HG03558 (cell line): ENCODE data around the gene PLA2G7.
A peak's percentile ranks its signal among the peaks of the same experiment; 100 is the strongest.
"Not testable (repeated sequence)": the region's sequence is repeated elsewhere in the genome, so short reads cannot be mapped to it uniquely, and the experiment has no call there.

Experiments
- ATAC-seq: cut with Tn5 transposase; IDR thresholded peaks from one replicate; pipeline ENCODE4 v1.9.1; 2021; ENCODE audit warnings: moderate number of reproducible peaks; ENCODE audit not compliant: unreplicated experiment; ENCODE audit errors: extremely low read depth

The PLA2G7 gene

DNA sequence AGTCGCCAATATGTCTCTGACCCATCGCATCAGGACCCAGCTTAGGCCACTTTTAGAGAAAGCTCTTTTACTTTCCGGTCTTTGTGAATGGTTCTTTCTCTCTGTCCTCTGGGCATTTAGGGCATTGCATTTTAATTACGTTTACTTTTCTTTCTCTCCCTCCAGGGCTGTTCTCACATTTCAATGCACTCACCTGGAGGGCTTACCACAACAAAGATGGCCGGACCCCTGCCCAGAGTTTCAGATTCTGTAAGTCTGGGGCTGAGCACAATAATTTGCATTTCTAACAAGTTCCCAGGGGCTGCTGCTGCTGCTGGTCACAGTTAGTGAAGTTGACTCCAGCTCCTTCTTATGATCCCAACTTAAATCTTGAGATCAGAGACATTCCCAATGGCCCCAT, 14.6 kb upstream of the PLA2G7 start:
- ATAC-seq: no peak

- ATAC-seq: no peak
These were observed 13.8 kb upstream of the PLA2G7 start for GRCh38 chr6:46748940-46749503.

GRCh38 chr6:46746696-46747095, 11.5 kb upstream of the PLA2G7 start, which contains the start of gene ANKRD66:
Gene ANKRD66 (plus strand): TSS chr6:46746933. CDS start chr6:46751949, 5,016 bp downstream.
- no peak for ATAC-seq

GRCh38 chr6:46745973-46746372, 10.8 kb upstream of the PLA2G7 start:
- no peak for ATAC-seq

- not testable (repeated sequence) for ATAC-seq
These were observed 9.1 kb upstream of the PLA2G7 start for GRCh38 chr6:46744159-46744725.

DNA sequence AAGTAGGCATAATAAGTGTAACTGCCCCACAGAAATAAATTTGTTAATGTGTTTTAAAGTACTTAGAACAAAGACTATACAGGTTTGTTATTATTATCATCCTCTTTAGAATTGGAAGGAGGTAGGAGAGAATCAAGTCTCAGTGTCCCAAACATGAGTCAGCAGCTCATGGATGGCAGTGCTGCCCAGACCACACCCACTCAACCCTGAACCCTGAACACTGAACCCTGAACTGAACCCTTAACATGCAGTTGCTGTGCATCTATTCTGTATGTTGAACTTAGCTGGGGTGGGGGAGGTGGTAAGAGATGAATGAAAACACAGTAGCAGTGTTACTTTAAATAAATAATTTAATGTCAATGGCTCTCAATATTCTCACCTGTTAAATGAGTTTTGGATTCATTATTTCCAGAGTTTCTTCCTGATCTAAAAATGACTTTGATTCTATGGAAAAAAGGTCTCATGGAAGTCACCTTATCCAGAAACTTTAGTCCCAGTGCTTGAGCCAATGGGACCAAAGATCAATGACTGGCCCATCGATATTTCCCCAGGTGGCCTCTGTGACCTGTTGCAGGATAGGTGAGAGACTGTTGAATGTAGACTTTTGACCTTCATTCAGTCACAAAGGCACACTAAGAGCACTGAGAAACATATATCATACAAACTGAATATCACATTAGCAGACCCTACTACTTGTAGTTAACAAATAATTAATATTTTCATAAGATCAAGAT, 8.4 kb upstream of the PLA2G7 start:
- no peak for ATAC-seq

GRCh38 chr6:46741910-46742309, 6.7 kb upstream of the PLA2G7 start:
- ATAC-seq: no peak

- ATAC-seq: no peak
These were observed 6.3 kb upstream of the PLA2G7 start for GRCh38 chr6:46741482-46741881.

DNA sequence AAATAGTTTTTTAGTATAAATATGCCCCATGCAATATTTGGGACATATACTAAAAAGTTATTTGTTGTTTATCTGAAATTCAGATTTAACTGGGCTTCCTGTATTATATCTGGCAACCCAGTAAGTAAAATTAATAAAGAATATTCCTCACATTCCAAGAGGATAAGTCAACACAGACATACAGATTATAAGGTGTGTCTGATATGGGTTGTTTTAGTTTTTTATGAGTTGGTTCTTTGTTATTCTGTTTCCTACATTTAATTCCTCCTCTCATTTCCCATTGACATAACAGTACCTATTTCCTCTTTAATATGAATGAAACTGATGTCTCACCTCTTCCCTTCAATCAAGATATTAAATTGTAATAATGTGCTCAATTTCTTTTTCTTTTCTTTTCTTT, 1.7 kb upstream of the PLA2G7 start:
- ATAC-seq: no peak

DNA sequence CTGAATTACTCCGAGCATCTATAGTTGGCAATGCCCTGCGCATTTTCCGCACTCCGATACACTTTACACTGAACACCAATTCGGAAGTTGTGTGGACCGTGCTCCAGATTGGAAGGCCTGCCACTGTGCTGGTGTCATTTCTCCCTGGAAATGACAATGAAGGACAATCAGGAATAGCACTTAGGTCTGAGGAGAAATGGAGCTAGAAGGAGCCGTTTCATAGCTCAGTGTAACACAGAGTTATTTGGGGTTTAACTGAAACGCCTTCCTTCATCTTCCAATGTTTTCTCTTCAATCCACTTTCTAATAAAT, 501 bp upstream of the PLA2G7 start:
- no peak for ATAC-seq

- no peak for ATAC-seq
These were observed 1.8 kb downstream of the PLA2G7 start for GRCh38 chr6:46733341-46733801.

- ATAC-seq: no peak
These were observed 4.2 kb downstream of the PLA2G7 start for GRCh38 chr6:46730921-46731461.

DNA sequence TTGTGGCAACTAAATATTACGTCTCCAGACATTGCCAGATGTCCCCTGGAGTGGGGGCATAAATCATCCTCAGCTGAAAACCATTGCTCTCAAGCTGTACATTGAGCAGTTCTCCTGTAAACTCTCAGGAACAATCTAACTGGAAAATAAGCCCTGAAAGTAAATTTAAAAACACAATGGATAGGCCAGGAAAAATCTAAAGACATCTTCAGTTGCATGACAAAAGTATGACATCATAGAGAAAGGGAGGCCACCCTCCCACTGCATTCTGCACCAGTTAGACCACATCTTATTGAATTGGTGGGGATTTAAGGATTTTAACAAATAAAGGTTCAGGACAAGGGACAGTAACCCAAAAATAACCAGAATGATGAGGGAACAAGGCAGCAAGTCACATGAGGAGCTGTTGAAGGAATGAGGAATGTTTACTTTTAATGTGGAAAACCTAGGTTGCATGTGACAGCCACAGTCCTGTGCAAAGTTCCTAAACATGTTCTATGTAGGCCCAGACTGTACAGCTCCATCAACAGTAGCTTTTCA, 5.3 kb downstream of the PLA2G7 start:
- ATAC-seq: no peak

DNA sequence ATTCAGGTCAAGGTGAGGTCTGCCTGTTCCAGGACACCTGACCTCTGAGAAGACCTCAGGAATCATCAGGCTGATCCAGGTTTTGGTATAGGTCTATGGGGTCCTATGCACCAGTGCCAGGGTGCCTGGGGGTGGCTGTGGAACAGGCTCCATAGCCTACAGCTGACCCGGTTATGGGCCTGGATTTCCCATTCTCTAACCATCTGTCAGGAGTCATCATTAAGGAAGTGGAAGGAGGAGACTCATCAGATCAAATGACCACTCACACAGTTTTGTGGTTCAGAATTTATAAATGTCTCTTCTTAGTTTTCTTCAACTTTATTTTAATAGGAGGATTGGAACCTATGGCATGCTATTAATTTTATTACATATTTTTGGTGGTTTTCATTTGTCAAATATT, 14.8 kb downstream of the PLA2G7 start:
- no peak for ATAC-seq

GRCh38 chr6:46719099-46719498, 16.1 kb downstream of the PLA2G7 start:
- no peak for ATAC-seq

DNA sequence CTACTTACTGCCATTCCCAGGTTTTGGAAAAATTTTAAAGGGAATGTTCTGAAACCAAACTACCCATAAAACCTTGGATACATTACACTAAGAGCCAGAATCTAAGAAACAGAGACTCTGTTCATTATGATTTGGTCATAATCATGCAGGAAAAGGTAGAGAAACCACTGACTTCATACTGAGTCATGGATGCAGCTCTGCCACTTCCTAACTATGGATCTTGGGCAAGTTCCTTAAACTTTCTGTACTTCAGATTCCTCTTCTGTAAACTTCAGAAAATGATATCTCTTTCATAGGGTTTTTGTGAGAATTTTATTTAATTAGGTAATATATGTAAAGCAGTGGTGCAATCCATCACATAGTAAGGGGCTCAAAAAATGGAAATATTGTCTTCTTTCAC, 20.0 kb downstream of the PLA2G7 start:
- ATAC-seq: no peak

- ATAC-seq: no peak
These were observed 23.7 kb downstream of the PLA2G7 start for GRCh38 chr6:46711491-46711890.

- peak; percentile 64 for ATAC-seq
These were observed 28.7 kb downstream of the PLA2G7 start for GRCh38 chr6:46706464-46706863.

DNA sequence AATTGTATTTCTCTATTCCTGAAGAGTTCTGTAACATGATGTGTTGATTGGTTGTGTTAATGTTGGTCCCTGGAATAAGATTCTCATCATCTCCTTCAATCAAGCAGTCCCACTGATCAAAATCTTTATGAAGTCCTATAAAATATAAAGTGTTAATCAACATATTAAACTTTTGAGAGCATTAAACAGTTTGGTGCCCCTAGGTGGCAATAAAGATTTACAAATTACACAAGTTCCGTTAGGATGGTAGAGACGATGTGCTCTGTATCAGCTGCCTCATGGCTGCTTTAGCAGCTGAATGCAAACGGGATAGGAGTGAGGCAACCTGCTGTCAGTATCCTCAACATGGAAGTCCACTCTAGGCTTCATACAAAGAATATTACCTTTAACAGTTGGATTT, 30.6 kb downstream of the PLA2G7 start:
- ATAC-seq: no peak

DNA sequence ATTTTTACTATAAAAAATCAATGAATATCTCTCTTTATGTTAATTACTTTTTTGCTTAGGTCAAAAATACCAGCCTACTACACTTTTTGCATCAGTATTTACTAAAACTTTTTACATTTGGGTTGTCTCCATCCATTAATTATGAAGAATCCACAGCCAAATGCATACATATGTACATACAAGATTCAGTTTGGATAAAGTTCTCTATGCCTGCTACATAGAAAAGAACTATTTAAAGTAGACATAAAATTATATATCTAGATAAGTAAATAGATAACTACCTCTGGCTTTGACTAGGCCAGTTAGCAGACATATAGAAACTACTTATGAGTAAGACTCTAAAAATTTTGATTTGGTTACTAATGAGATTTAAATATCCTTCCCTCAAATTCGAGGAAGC, 35.2 kb downstream of the PLA2G7 start:
- no peak for ATAC-seq

GRCh38 chr6:46690911-46691451, 44.2 kb downstream of the PLA2G7 start:
- ATAC-seq: no peak
